Neural cell (in vitro differentiated cells): Measurements from ENCODE around the gene YPEL4. TPM values are rescaled to one million over a fixed set of nuclear protein-coding genes. Genes with fewer than 3 reads are reported as not detected.

ENCODE experiments used
- H2AFZ ChIP-seq: fragments of 200-600, 300-800 bp; sonication (generic), shearing (Covaris generic); 2 replicates; pipeline ENCODE4 v1.6.0; 2014; ENCODE audit warnings: low read depth, mild to moderate bottlenecking, antibody characterized with exemption, low read length, moderate library complexity
- H3F3A ChIP-seq: fragments of 200-600 bp; shearing (Covaris generic); 2 replicates; pipeline ENCODE4 v1.6.1; 2016; ENCODE audit warnings: mild to moderate bottlenecking, moderate library complexity, mixed read lengths, antibody characterized with exemption, low read length; ENCODE audit not compliant: insufficient read depth, poor library complexity, severe bottlenecking
- H3K27ac ChIP-seq: fragments of 200-600, 300-800 bp; sonication (generic), shearing (Covaris generic); 2 replicates; pipeline ENCODE4 v1.5.1; 2014; ENCODE audit warnings: mild to moderate bottlenecking, low read length, moderate library complexity
- H3K27me3 ChIP-seq: fragments of 300-800, 200-600 bp; sonication (generic), shearing (Covaris generic); 2 replicates; pipeline ENCODE4 v1.6.0; 2014; ENCODE audit warnings: mild to moderate bottlenecking, low read depth, low read length, moderate library complexity; ENCODE audit not compliant: insufficient read depth
- H3K36me3 ChIP-seq: fragments of 300-800, 200-600 bp; sonication (generic), shearing (Covaris generic); 2 replicates; pipeline ENCODE4 v1.5.1; 2014; ENCODE audit warnings: mild to moderate bottlenecking, antibody characterized with exemption, low read length, moderate library complexity; ENCODE audit not compliant: insufficient read depth
- H3K4me2 ChIP-seq: fragments of 300-800, 200-600 bp; sonication (generic), shearing (Covaris generic); 2 replicates; pipeline ENCODE4 v1.6.0; 2014; ENCODE audit warnings: mild to moderate bottlenecking, low read length
- H3K4me3 ChIP-seq: fragments of 300-800, 200-600 bp; sonication (generic), shearing (Covaris generic); 2 replicates; pipeline ENCODE4 v1.5.1; 2014; ENCODE audit warnings: mild to moderate bottlenecking, low read length, moderate library complexity
- H3K79me2 ChIP-seq: fragments of 200-600 bp; shearing (Covaris generic); replicated peaks from 2 replicates; pipeline ENCODE4 v1.6.0; 2014; ENCODE audit warnings: mild to moderate bottlenecking, low read length, moderate library complexity; ENCODE audit not compliant: insufficient read depth
- H3K9ac ChIP-seq: fragments of 300-800, 200-600 bp; sonication (generic), shearing (Covaris generic); 2 replicates; pipeline ENCODE4 v1.6.1; 2016; ENCODE audit warnings: mild to moderate bottlenecking, low read length, mixed read lengths
- H3K9me2 ChIP-seq: fragments of 200-600 bp; shearing (Covaris generic); 2 replicates; pipeline ENCODE4 v1.6.1; 2016; ENCODE audit warnings: mild to moderate bottlenecking, low read length, mixed read lengths; ENCODE audit not compliant: insufficient read depth
- H3K9me3 ChIP-seq: fragments of 200-600, 300-800 bp; sonication (generic), shearing (Covaris generic); 2 replicates; pipeline ENCODE4 v1.6.1; 2016; ENCODE audit warnings: mild to moderate bottlenecking, mixed run types, low read length, moderate library complexity, mixed read lengths
- H4K20me1 ChIP-seq: fragments of 200-600 bp; shearing (Covaris generic); 2 replicates; pipeline ENCODE4 v1.6.1; 2016; ENCODE audit warnings: mild to moderate bottlenecking, mixed run types; ENCODE audit not compliant: insufficient read depth
- EP300 ChIP-seq: fragments of 450-650 bp; conservative IDR thresholded peaks from 2 replicates; pipeline ENCODE4 v1.6.1; 2014; ENCODE audit warnings: antibody characterized with exemption, mild to moderate bottlenecking, moderate library complexity; ENCODE audit not compliant: poor library complexity, severe bottlenecking
- EZH2 ChIP-seq: fragments of 200-600, 300-800 bp; shearing (Covaris generic), sonication (generic); IDR thresholded peaks from 2 replicates; pipeline ENCODE4 v1.6.1; 2014; ENCODE audit warnings: antibody characterized with exemption, low read length, borderline replicate concordance, mild to moderate bottlenecking; ENCODE audit not compliant: insufficient read depth, poor library complexity, severe bottlenecking
- MXI1 ChIP-seq: fragments of 450-650 bp; conservative IDR thresholded peaks from 2 replicates; pipeline ENCODE4 v1.6.1; 2014; ENCODE audit warnings: antibody characterized with exemption, mild to moderate bottlenecking; ENCODE audit not compliant: poor library complexity, severe bottlenecking
- POLR2AphosphoS5 ChIP-seq: IDR thresholded peaks from 2 replicates; pipeline ENCODE4 v1.6.1; 2012
- RAD21 ChIP-seq: fragments of 450-650 bp; conservative IDR thresholded peaks from 2 replicates; pipeline ENCODE4 v1.6.1; 2014; ENCODE audit warnings: antibody characterized with exemption, mild to moderate bottlenecking, moderate library complexity
- SMC3 ChIP-seq: fragments of 450-650 bp; conservative IDR thresholded peaks from 2 replicates; pipeline ENCODE4 v1.6.1; 2014; ENCODE audit warnings: antibody characterized with exemption, mild to moderate bottlenecking, moderate library complexity; ENCODE audit not compliant: poor library complexity
- TAF1 ChIP-seq: IDR thresholded peaks from 2 replicates; pipeline ENCODE4 v1.6.1; 2012; ENCODE audit warnings: low read depth
- polyA plus RNA-seq: library from polyadenylated mRNA; depleted of rRNA; stranded (reverse); fragments of >200 nt; gene quantifications from 2 replicates; pipeline ENCODE4 v1.2.3, GENCODE V29; 2014
- TF ChIP-seq, protein P1 (sequence below): IDR thresholded peaks from 2 replicates; pipeline ENCODE4 v1.6.1; 2012; ENCODE audit warnings: borderline replicate concordance
- TF ChIP-seq, protein P2 (sequence below): fragments of 450-650 bp; IDR thresholded peaks from 2 replicates; pipeline ENCODE4 v1.5.1; 2014; ENCODE audit warnings: antibody characterized with exemption, mild to moderate bottlenecking, moderate library complexity; ENCODE audit not compliant: poor library complexity, severe bottlenecking

YPEL4 gene
- polyA plus RNA-seq, 1 donor from 2014 or later = 18.4 TPM

DNA sequence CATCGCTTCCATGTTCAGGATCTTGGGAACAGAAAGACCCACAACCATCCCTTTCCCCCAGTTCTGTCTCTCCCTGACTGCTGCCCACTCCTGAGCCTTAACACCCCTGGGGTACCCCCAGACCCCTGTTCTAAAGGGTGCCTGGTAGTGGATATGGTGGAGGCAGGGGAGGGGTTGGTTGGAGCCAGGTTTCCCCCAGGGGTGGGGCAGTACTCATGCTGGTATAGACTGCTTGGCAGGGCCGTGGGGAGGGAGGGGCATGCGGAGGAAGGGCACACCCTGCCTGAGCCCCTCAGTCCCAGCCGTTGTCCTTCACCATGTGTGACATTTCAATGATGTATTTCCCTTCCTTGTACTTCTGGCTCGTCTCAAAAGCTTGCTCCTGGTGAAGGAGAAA lies 4.0 kb downstream of the YPEL4 start:
- Histone ChIP-seq H3K27me3 (no peaks in the 10 kb centered on the region), H3K4me3 (no peak overlapping the region), H3K9ac (no peak overlapping the region), H2AFZ (no peak overlapping the region), H3K36me3 (no peaks in the 10 kb centered on the region), H3K27ac (no peak overlapping the region), H3K9me3 (no peaks in the 10 kb centered on the region), H3K9me2 (no peaks in the 10 kb centered on the region), H3F3A (no peaks in the 10 kb centered on the region), H4K20me1 (no peaks in the 10 kb centered on the region), H3K79me2 (peaks cover 20% of the 10 kb centered on the region), H3K4me2 (no peak overlapping the region)
- TF ChIP-seq, protein P1, sequence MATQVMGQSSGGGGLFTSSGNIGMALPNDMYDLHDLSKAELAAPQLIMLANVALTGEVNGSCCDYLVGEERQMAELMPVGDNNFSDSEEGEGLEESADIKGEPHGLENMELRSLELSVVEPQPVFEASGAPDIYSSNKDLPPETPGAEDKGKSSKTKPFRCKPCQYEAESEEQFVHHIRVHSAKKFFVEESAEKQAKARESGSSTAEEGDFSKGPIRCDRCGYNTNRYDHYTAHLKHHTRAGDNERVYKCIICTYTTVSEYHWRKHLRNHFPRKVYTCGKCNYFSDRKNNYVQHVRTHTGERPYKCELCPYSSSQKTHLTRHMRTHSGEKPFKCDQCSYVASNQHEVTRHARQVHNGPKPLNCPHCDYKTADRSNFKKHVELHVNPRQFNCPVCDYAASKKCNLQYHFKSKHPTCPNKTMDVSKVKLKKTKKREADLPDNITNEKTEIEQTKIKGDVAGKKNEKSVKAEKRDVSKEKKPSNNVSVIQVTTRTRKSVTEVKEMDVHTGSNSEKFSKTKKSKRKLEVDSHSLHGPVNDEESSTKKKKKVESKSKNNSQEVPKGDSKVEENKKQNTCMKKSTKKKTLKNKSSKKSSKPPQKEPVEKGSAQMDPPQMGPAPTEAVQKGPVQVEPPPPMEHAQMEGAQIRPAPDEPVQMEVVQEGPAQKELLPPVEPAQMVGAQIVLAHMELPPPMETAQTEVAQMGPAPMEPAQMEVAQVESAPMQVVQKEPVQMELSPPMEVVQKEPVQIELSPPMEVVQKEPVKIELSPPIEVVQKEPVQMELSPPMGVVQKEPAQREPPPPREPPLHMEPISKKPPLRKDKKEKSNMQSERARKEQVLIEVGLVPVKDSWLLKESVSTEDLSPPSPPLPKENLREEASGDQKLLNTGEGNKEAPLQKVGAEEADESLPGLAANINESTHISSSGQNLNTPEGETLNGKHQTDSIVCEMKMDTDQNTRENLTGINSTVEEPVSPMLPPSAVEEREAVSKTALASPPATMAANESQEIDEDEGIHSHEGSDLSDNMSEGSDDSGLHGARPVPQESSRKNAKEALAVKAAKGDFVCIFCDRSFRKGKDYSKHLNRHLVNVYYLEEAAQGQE = no peak
- no peak for TF ChIP-seq EZH2
- TF ChIP-seq MXI1 = no peak
- no peak for TF ChIP-seq TAF1
- TF ChIP-seq, protein P2, sequence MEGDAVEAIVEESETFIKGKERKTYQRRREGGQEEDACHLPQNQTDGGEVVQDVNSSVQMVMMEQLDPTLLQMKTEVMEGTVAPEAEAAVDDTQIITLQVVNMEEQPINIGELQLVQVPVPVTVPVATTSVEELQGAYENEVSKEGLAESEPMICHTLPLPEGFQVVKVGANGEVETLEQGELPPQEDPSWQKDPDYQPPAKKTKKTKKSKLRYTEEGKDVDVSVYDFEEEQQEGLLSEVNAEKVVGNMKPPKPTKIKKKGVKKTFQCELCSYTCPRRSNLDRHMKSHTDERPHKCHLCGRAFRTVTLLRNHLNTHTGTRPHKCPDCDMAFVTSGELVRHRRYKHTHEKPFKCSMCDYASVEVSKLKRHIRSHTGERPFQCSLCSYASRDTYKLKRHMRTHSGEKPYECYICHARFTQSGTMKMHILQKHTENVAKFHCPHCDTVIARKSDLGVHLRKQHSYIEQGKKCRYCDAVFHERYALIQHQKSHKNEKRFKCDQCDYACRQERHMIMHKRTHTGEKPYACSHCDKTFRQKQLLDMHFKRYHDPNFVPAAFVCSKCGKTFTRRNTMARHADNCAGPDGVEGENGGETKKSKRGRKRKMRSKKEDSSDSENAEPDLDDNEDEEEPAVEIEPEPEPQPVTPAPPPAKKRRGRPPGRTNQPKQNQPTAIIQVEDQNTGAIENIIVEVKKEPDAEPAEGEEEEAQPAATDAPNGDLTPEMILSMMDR = no peak
- no peak for TF ChIP-seq EP300
- TF ChIP-seq POLR2AphosphoS5 = no peak
- no peak for TF ChIP-seq RAD21
- TF ChIP-seq SMC3 = no peak

DNA sequence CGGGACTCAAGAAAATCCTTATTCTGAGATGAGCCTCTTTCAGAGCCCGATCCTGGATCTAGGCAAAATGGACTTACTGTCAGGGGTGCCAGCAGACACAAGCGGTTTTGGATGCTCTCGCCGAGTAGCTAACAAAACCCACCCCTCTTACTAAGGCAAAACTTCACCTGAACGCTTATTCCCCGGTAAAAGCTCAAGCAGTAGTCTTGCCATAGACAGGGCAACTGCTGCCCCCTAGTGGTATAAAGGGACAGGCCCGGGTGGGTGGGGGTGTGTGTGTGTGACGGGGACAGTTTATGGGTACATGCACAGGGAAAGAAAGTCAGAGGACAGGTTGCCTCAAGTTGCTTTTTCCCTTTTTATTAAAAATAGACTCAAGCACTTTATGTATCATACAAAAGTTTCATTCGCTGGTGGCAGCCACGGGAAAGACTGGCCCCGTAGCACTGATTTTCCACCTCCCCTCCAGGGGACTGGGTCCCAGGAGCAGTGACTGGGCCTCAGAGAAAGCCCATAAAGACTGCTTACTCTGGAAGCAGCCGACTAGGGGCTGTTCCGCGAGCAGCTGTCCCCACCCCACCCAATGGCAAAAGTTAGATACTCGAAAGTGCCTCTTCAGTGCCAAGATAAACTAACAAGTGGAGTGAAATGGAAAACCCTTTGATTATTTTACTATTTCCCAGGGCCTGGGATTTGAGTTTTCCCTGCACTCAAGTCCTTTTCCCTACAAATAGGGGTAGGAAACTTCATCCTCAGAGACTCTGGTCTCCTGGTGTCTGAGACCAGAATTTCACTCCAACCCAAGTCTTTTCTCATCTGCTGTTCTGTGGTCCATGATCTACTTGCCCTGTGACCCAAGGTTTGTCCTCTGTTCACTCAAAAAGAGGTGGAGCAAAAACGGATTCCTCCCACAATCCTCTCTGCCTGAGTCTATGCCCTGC lies 4.7 kb downstream of the YPEL4 start:
- Histone ChIP-seq H3K9ac (no peak overlapping the region), H3K4me2 (no peak overlapping the region)

More for the DNA sequence above, 4.7 kb downstream of the YPEL4 start:
- no peak overlapping the region for H3K27ac ChIP-seq
- H4K20me1 ChIP-seq = no peaks in the 10 kb centered on the region
- no peak overlapping the region for H3K4me3 ChIP-seq
- H3K79me2 ChIP-seq = peaks cover 22% of the 10 kb centered on the region
- H3F3A ChIP-seq = no peaks in the 10 kb centered on the region
- H3K27me3 ChIP-seq = no peaks in the 10 kb centered on the region
- no peaks in the 10 kb centered on the region for H3K9me3 ChIP-seq
- TF ChIP-seq SMC3 = peak; percentile 67
- TF ChIP-seq, protein P2 = peak; percentile 74
- TF ChIP-seq MXI1 = no peak
- peak; percentile 74 for TF ChIP-seq RAD21
- H3K9me2 ChIP-seq = no peaks in the 10 kb centered on the region
- no peaks in the 10 kb centered on the region for H3K36me3 ChIP-seq
- no peak overlapping the region for H2AFZ ChIP-seq
